ENCODE results near the gene HGS. TPM values are rescaled to one million over a fixed set of nuclear protein-coding genes. Genes with fewer than 3 reads are reported as not detected.

The HGS gene
- total RNA-seq, 2 experiments from 2014 or later = 118 to 127 TPM

DNA sequence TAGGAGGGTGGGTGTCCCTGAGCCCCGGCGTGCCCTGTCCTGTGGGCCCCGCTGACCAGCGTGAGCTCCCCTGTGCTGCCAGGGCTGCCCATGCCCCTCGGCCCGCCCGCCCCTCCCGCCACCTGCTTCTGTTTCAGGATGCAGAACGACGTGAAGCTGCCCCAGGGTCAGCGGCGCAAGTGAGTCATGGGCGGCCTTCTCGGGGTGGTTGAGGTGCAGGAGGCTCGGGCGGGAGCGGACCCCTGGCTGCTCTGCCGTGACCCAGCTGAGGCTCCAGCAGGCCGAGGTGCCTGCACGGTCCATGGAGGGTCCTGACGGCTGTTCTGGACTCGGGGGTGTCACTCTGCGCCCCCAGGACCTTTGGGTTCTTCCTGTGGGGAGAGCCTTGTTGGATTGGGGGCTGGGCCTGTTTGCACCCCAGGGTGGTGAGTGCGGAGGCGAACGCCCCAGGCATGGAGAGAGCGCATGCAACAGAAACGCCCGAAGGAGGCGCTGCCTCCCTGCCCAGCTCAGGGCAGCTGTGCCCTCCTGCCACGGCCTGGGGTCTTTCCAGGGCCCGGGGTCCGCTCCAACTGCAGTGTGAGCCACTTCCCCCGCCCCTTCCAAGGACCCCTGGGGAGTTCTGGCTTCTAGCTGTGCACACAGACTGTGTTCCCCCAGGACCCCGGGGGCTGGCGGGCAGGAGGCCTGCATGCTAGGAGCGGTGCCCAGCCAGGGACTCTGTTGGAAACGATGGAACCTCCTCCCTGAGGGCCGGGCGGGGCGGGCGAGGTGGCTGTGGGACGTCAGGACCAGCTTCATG, 32.3 kb downstream of the HGS start:
- Mint-ChIP-seq H3K27me3 (no peaks in the 10 kb centered on the region), H3K4me3 (no peak overlapping the region), H3K36me3 (ENCODE audit: low read depth) (no peaks in the 10 kb centered on the region), H3K27ac (no peak overlapping the region), H3K4me1 (ENCODE audit: low read depth) (peaks cover 10% of the 10 kb centered on the region), H3K9me3 (no peaks in the 10 kb centered on the region)
- no peak overlapping the region for H3K4me3 ChIP-seq (ENCODE audit: low read length)
- ChIA-PET POLR2A (no interaction called here), CTCF (no interaction called here)
- no peak overlapping the region for H3K27ac ChIP-seq (ENCODE audit: low read depth in 1 of 2, low read length in 2 of 2)
- no peak for ATAC-seq (ENCODE audit: poor library complexity)
- no peak for TF ChIP-seq CTCF (IDR thresholded peaks at IDR 0.05)
- no peaks in the 10 kb centered on the region for H3K27me3 ChIP-seq (ENCODE audit: control insufficient read depth in 1 of 2, insufficient read depth in 2 of 2, low read length in 2 of 2)
- peaks cover 19% of the 10 kb centered on the region for H3K4me1 ChIP-seq (ENCODE audit: insufficient read depth, low read length)
- no peaks in the 10 kb centered on the region for H3K36me3 ChIP-seq (ENCODE audit: insufficient read depth, low read length)
- no peaks in the 10 kb centered on the region for H3K9me3 ChIP-seq (ENCODE audit: control insufficient read depth in 1 of 2, insufficient read depth in 1 of 2, low read length in 2 of 2)
- intact Hi-C loops (cut with DNase I, micrococcal nuclease) = no loop called here
- peak in 2 of 14 experiments; percentile 29 to 35 for DNase-seq

- intact Hi-C loops (cut with DNase I, micrococcal nuclease) = no loop called here
- H3K9me3 ChIP-seq (ENCODE audit: control insufficient read depth in 1 of 2, insufficient read depth in 1 of 2, low read length in 2 of 2) = no peaks in the 10 kb centered on the region
- H3K27ac ChIP-seq (ENCODE audit: low read depth in 1 of 2, low read length in 2 of 2) = no peak overlapping the region
- Mint-ChIP-seq H3K4me3 (no peak overlapping the region), H3K4me1 (ENCODE audit: low read depth) (peaks cover 7% of the 10 kb centered on the region), H3K27me3 (no peaks in the 10 kb centered on the region), H3K36me3 (ENCODE audit: low read depth) (no peaks in the 10 kb centered on the region), H3K9me3 (no peaks in the 10 kb centered on the region), H3K27ac (no peak overlapping the region)
- no peaks in the 10 kb centered on the region for H3K27me3 ChIP-seq (ENCODE audit: control insufficient read depth in 1 of 2, insufficient read depth in 2 of 2, low read length in 2 of 2)
- CTCF ChIA-PET = no interaction called here
- no peak for TF ChIP-seq CTCF (IDR thresholded peaks at IDR 0.05)
- peaks cover 13% of the 10 kb centered on the region for H3K4me1 ChIP-seq (ENCODE audit: insufficient read depth, low read length)
- no peak overlapping the region for H3K4me3 ChIP-seq (ENCODE audit: low read length)
- ATAC-seq (ENCODE audit: poor library complexity) (no peak), DNase-seq (peak in 1 of 14 experiments; percentile 25)
- no peaks in the 10 kb centered on the region for H3K36me3 ChIP-seq (ENCODE audit: insufficient read depth, low read length)
- POLR2A ChIA-PET = no interaction called here
Measured at GRCh38 chr17:81716674-81716996, 32.8 kb downstream of the HGS start.

DNA sequence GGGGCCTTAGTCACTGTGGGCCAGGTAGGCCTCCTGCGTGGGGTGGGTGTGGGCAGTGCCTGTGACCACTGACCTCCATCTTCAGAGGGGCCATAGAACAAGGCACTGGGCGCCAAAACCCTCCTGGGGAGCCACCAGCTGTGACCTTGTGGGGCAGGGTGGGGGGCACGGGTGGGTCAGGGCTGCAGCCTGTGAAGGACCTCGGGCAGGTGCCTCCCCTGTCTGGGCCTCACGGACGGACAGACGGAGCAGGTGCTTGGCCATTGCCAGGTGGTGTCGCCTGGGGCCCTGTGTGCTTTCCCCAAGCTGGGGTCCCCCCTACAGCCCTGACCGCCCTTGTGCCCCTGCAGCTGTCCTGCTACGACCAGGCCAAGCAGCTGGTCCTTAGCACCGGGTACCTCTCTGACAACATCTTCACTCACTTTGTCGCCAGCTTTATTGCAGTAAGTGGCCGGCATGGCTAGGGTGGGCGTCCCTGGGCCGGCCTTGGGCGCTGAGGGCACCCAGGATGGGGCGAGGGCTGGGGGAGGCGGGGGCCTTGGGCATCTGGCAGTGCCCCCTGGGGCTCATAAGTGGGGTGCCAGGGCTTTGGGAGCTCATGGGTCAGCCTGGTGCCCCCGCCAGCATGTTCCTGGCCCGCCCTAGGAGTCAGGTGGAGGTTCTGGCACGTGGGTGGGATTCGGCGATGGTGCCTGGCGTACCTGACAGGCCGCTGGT, 33.4 kb downstream of the HGS start:
- ChIA-PET POLR2A (no interaction called here), CTCF (no interaction called here)
- TF ChIP-seq CTCF (IDR thresholded peaks at IDR 0.05) = no peak
- Histone ChIP-seq H3K4me3 (ENCODE audit: low read length) (no peak overlapping the region), H3K9me3 (ENCODE audit: control insufficient read depth in 1 of 2, insufficient read depth in 1 of 2, low read length in 2 of 2) (no peaks in the 10 kb centered on the region), H3K27me3 (ENCODE audit: control insufficient read depth in 1 of 2, insufficient read depth in 2 of 2, low read length in 2 of 2) (no peaks in the 10 kb centered on the region), H3K36me3 (ENCODE audit: insufficient read depth, low read length) (no peaks in the 10 kb centered on the region), H3K4me1 (ENCODE audit: insufficient read depth, low read length) (peaks cover 12% of the 10 kb centered on the region), H3K27ac (ENCODE audit: low read depth in 1 of 2, low read length in 2 of 2) (no peak overlapping the region)
- intact Hi-C loops (cut with DNase I, micrococcal nuclease) = no loop called here
- no peak overlapping the region for H3K4me3 Mint-ChIP-seq
- no peaks in the 10 kb centered on the region for H3K9me3 Mint-ChIP-seq
- no peaks in the 10 kb centered on the region for H3K36me3 Mint-ChIP-seq (ENCODE audit: low read depth)
- ATAC-seq (ENCODE audit: poor library complexity) (no peak), DNase-seq (peak in 1 of 14 experiments; percentile 32)
- H3K27me3 Mint-ChIP-seq = no peaks in the 10 kb centered on the region
- peaks cover 7% of the 10 kb centered on the region for H3K4me1 Mint-ChIP-seq (ENCODE audit: low read depth)
- H3K27ac Mint-ChIP-seq = no peak overlapping the region

All from CD4-positive, alpha-beta T cell (primary cell).